SK-N-SH (cell line): Measurements from ENCODE around the gene SENP8. TPM values are rescaled to one million over a fixed set of nuclear protein-coding genes. Genes with fewer than 3 reads are reported as not detected.

Experiments used
- CTCF ChIA-PET: fragments of 300-600, 350-600 bp; formaldehyde crosslinking; extraction: SDS; loops from one replicate; lab custom pipeline; 2021; lab: Yijun Ruan, JAX
- POLR2A ChIA-PET: fragments of 350-600 bp; sonication (Branson Sonifier 250); formaldehyde crosslinking; extraction: SDS; loops from one replicate; lab custom pipeline; 2020; ENCODE audit warnings: antibody characterized with exemption, inconsistent platforms; lab: Yijun Ruan, JAX
- DNase-seq: peaks from one replicate; pipeline ENCODE4 v3.0.0; 2012
- H2AFZ ChIP-seq: fragments of 200-600 bp; sonication (generic); 2 replicates; pipeline ENCODE4 v1.8.1; 2016; ENCODE audit warnings: antibody characterized with exemption, mild to moderate bottlenecking, low read depth
- H3F3A ChIP-seq: fragments of 200-600 bp; sonication (generic); replicated peaks from 2 replicates; pipeline ENCODE3; 2016; ENCODE audit warnings: antibody characterized with exemption, mild to moderate bottlenecking; ENCODE audit not compliant: insufficient read depth
- H3K27ac ChIP-seq, 2 experiments: fragments of 200-500 bp in 1 of 2; fragments of 200-600 bp in 1 of 2; sonication (Bioruptor generic) in 1 of 2; sonication (generic), shearing (Covaris generic) in 1 of 2; 2 replicates each; pipeline versions ENCODE4 v1.5.1 to v1.6.1; 2014 to 2016; ENCODE audit warnings: low read depth in 2 of 2, inconsistent platforms in 1 of 2, low read length in 1 of 2, mild to moderate bottlenecking in 1 of 2, mixed read lengths in 1 of 2
- H3K27me3 ChIP-seq: fragments of 200-600 bp; sonication (generic), shearing (Covaris generic); 2 replicates; pipeline ENCODE4 v1.6.1; 2016; ENCODE audit warnings: mixed run types; ENCODE audit not compliant: insufficient read depth
- H3K36me3 ChIP-seq, 2 experiments: fragments of 200-500 bp in 1 of 2; fragments of 200-600 bp in 1 of 2; sonication (Bioruptor generic) in 1 of 2; sonication (generic) in 1 of 2; replicated peaks in 1 of 2; 2 replicates each; pipeline versions ENCODE3 to v1.5.1; 2014 to 2016; ENCODE audit warnings: low read length in 1 of 2, mild to moderate bottlenecking in 1 of 2; ENCODE audit not compliant: insufficient read depth in 2 of 2, control insufficient read depth in 1 of 2
- H3K4me1 ChIP-seq, 2 experiments: fragments of 200-500 bp in 1 of 2; fragments of 200-600 bp in 1 of 2; sonication (Bioruptor generic) in 1 of 2; sonication (generic), shearing (Covaris generic) in 1 of 2; 2 replicates each; pipeline versions ENCODE4 v1.5.1 to v1.6.1; 2014 to 2016; ENCODE audit warnings: low read depth in 1 of 2, low read length in 1 of 2, mixed run types in 1 of 2; ENCODE audit not compliant: insufficient read depth in 2 of 2, control insufficient read depth in 1 of 2
- H3K4me2 ChIP-seq: fragments of 200-600 bp; sonication (generic), shearing (Covaris generic); 2 replicates; pipeline ENCODE4 v1.6.1; 2017; ENCODE audit warnings: mixed run types
- H3K4me3 ChIP-seq, 2 experiments: fragments of 200-500 bp in 1 of 2; fragments of 200-600 bp in 1 of 2; sonication (Bioruptor generic) in 1 of 2; sonication (generic), shearing (Covaris generic) in 1 of 2; 2 replicates each; pipeline versions ENCODE4 v1.5.1 to v1.8.1; 2014 to 2016; ENCODE audit warnings: low read depth in 2 of 2, inconsistent platforms in 1 of 2, low read length in 1 of 2, mild to moderate bottlenecking in 1 of 2, mixed read lengths in 1 of 2, moderate library complexity in 1 of 2
- H3K79me2 ChIP-seq: fragments of 200-600 bp; sonication (generic); 2 replicates; pipeline ENCODE4 v1.8.1; 2017; ENCODE audit warnings: mild to moderate bottlenecking; ENCODE audit not compliant: insufficient read depth
- H3K9ac ChIP-seq: fragments of 200-600 bp; sonication (generic); 2 replicates; pipeline ENCODE4 v1.6.1; 2017; ENCODE audit warnings: mixed run types
- H3K9me2 ChIP-seq: fragments of 200-600 bp; sonication (generic); 2 replicates; pipeline ENCODE4 v1.6.1; 2017; ENCODE audit warnings: mixed run types
- H3K9me3 ChIP-seq: fragments of 200-600 bp; sonication (generic); 2 replicates; pipeline ENCODE4 v1.6.1; 2017; ENCODE audit warnings: mixed run types, mild to moderate bottlenecking, moderate library complexity
- H4K20me1 ChIP-seq: fragments of 200-600 bp; sonication (generic); 2 replicates; pipeline ENCODE4 v1.6.1; 2017; ENCODE audit warnings: mild to moderate bottlenecking, mixed run types; ENCODE audit not compliant: insufficient read depth
- FOSL2 ChIP-seq: IDR thresholded peaks from 2 replicates; pipeline ENCODE4 v1.4.0; 2012; ENCODE audit warnings: low read depth, mild to moderate bottlenecking, moderate library complexity, borderline replicate concordance
- GABPA ChIP-seq: IDR thresholded peaks from 2 replicates; pipeline ENCODE4 v1.4.0; 2012; ENCODE audit warnings: low read depth, mild to moderate bottlenecking
- JUND ChIP-seq: IDR thresholded peaks from 2 replicates; pipeline ENCODE4 v1.4.0; 2012
- MEF2A ChIP-seq: IDR thresholded peaks from 2 replicates; pipeline ENCODE4 v1.4.0; 2012; ENCODE audit warnings: low read depth, borderline replicate concordance
- RCOR1 ChIP-seq: fragments of 150-350 bp; IDR thresholded peaks from 2 replicates; pipeline ENCODE4 v1.6.1; 2017; ENCODE audit warnings: antibody characterized with exemption, low read length
- RXRA ChIP-seq: IDR thresholded peaks from 2 replicates; pipeline ENCODE4 v1.4.0; 2012; ENCODE audit warnings: low read depth, mild to moderate bottlenecking, borderline replicate concordance
- WGBS: methylation state at CpG from one replicate; pipeline ENCODE4 v1.1.6; 2017; ENCODE audit warnings: low lambda C conversion rate; 5-methylcytosine and 5-hydroxymethylcytosine counted together
- polyA plus RNA-seq, 3 experiments: library from polyadenylated mRNA; depleted of rRNA; stranded (reverse); fragments of >200 nt; gene quantifications; 2 replicates each; pipeline ENCODE4 v1.2.3, GENCODE V29; 2012
- TF ChIP-seq, protein P1 (sequence below): fragments of 150-350 bp; IDR thresholded peaks from 2 replicates; pipeline ENCODE4 v1.6.1; 2017; ENCODE audit warnings: antibody characterized with exemption, low read length, low read depth, borderline replicate concordance
- TF ChIP-seq, protein P2 (sequence below): IDR thresholded peaks from 2 replicates; pipeline ENCODE4 v1.4.0; 2012; ENCODE audit warnings: low read depth, borderline replicate concordance
- TF ChIP-seq, protein P3 (sequence below): IDR thresholded peaks from 2 replicates; pipeline ENCODE4 v1.4.0; 2012; ENCODE audit warnings: low read depth
- TF ChIP-seq, protein P4 (sequence below): IDR thresholded peaks from 2 replicates; pipeline ENCODE4 v1.4.0; 2012; ENCODE audit warnings: low read depth, borderline replicate concordance
- TF ChIP-seq, protein P5 (sequence below): fragments of 150-350 bp; IDR thresholded peaks from 2 replicates; pipeline ENCODE4 v1.6.1; 2016; ENCODE audit warnings: mild to moderate bottlenecking, low read depth, low read length
- TF ChIP-seq, protein P6 (sequence below): fragments of 200-600 bp; sonication (generic); IDR thresholded peaks from 2 replicates; pipeline ENCODE4 v1.6.1; 2017; ENCODE audit warnings: antibody characterized with exemption, mild to moderate bottlenecking, moderate library complexity

Gene SENP8
- polyA plus RNA-seq, 1 of the 3 experiments (the other 2 are of a cell fraction): 1.4 TPM

DNA sequence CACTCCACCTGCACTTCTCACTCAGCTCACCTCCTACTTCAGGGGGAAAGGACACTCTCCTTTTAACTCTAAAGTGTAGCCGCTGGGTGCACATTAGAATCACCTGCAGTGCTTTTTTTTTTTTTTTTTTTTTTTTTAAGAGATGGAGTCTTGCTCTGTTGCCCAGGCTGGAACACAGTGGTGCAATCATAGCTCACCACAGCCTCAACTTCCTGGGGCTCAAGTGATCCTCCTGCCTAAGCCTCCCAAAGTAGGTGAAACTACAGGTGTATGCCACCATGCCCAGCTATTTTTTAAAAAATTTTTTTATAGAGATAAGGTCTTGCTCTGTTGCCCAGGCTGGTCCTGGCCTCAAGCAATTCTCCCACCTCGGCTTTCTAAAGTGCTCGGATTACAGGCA is 58.5 kb downstream of the SENP8 start:
- Histone ChIP-seq H3K4me3 (no peak overlapping the region), H3K4me2 (no peak overlapping the region), H2AFZ (no peak overlapping the region), H3K4me1 (peaks cover 0 to 5% of the 10 kb centered on the region in 2 experiments; a peak in 1 of 4 replicates), H3K27ac (no peak overlapping the region), H3K9me2 (no peaks in the 10 kb centered on the region), H3K9me3 (no peaks in the 10 kb centered on the region), H3K27me3 (no peaks in the 10 kb centered on the region), H3F3A (no peaks in the 10 kb centered on the region), H3K36me3 (no peaks in the 10 kb centered on the region), H3K79me2 (no peaks in the 10 kb centered on the region), H4K20me1 (no peaks in the 10 kb centered on the region), H3K9ac (no peak overlapping the region)
- WGBS: 72% methylated on average over 3 of the region's 3 CpGs
- DNase-seq: no peak
- TF ChIP-seq, protein P1, sequence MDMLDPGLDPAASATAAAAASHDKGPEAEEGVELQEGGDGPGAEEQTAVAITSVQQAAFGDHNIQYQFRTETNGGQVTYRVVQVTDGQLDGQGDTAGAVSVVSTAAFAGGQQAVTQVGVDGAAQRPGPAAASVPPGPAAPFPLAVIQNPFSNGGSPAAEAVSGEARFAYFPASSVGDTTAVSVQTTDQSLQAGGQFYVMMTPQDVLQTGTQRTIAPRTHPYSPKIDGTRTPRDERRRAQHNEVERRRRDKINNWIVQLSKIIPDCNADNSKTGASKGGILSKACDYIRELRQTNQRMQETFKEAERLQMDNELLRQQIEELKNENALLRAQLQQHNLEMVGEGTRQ: no peak
- TF ChIP-seq, protein P2, sequence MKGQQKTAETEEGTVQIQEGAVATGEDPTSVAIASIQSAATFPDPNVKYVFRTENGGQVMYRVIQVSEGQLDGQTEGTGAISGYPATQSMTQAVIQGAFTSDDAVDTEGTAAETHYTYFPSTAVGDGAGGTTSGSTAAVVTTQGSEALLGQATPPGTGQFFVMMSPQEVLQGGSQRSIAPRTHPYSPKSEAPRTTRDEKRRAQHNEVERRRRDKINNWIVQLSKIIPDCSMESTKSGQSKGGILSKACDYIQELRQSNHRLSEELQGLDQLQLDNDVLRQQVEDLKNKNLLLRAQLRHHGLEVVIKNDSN: no peak
- TF ChIP-seq, protein P3, sequence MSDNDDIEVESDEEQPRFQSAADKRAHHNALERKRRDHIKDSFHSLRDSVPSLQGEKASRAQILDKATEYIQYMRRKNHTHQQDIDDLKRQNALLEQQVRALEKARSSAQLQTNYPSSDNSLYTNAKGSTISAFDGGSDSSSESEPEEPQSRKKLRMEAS: no peak
- TF ChIP-seq, protein P4, sequence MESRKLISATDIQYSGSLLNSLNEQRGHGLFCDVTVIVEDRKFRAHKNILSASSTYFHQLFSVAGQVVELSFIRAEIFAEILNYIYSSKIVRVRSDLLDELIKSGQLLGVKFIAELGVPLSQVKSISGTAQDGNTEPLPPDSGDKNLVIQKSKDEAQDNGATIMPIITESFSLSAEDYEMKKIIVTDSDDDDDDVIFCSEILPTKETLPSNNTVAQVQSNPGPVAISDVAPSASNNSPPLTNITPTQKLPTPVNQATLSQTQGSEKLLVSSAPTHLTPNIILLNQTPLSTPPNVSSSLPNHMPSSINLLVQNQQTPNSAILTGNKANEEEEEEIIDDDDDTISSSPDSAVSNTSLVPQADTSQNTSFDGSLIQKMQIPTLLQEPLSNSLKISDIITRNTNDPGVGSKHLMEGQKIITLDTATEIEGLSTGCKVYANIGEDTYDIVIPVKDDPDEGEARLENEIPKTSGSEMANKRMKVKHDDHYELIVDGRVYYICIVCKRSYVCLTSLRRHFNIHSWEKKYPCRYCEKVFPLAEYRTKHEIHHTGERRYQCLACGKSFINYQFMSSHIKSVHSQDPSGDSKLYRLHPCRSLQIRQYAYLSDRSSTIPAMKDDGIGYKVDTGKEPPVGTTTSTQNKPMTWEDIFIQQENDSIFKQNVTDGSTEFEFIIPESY: no peak
- POLR2A ChIA-PET: no interaction called here
- CTCF ChIA-PET: interaction anchor here (0.7 to 1.6 kb wide), 3 partner anchors 20 to 27 kb away, joined by 3 to 8 read pairs (median 4); no protein-coding TSS in a partner anchor

DNA sequence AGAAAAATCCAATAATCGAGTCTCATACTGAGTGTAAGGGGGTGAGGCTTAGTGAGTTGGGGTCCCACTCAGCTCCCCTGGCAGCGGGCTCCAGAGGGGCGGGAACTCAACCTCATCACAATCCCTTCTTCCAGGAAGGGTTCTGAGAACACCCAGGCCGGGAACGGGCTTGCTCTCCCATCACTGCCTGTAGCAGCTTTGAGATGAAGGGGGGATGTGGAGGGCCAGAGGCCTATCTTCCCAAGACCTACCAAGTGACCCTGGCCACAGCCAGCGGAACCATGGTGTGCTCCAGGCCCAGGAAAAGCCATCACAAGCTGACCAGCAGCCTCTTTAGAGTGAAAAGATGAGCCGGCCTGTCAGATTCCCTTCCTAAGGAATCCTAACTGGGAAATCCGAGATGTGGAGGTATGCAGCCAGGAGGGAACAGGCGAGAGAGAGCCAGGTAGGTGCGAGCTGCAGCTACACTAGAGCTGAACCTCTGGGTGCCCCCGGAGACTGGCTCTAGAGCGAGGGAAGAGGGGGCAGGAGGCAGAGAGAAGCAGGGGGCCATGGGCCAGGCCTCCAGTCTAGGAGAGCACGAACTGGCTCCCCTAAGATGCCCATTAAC is 60.9 kb downstream of the SENP8 start:
- ChIA-PET POLR2A (no interaction called here), CTCF (interaction anchor here (1.0 to 1.1 kb wide), 3 partner anchors 21 to 381 kb away, joined by 3 to 4 read pairs (median 3); no protein-coding TSS in a partner anchor)
- Histone ChIP-seq H4K20me1 (no peaks in the 10 kb centered on the region), H3K36me3 (no peaks in the 10 kb centered on the region), H3K9me3 (no peaks in the 10 kb centered on the region), H3K27ac (no peak overlapping the region), H3K27me3 (no peaks in the 10 kb centered on the region), H2AFZ (no peak overlapping the region), H3K4me3 (no peak overlapping the region), H3K9me2 (no peaks in the 10 kb centered on the region), H3K4me2 (no peak overlapping the region), H3K9ac (no peak overlapping the region), H3K79me2 (no peaks in the 10 kb centered on the region), H3K4me1 (peaks cover 0 to 9% of the 10 kb centered on the region in 2 experiments; a peak in 1 of 4 replicates), H3F3A (no peaks in the 10 kb centered on the region)
- no peak for DNase-seq
- WGBS: 77% methylated on average over 13 of the region's 13 CpGs
- TF ChIP-seq RXRA (no peak), MEF2A (no peak), FOSL2 (no peak), JUND (no peak), RCOR1 (no peak), GABPA (no peak)
- TF ChIP-seq, protein P2: no peak
- TF ChIP-seq, protein P3: no peak
- TF ChIP-seq, protein P1: no peak
- TF ChIP-seq, protein P5, sequence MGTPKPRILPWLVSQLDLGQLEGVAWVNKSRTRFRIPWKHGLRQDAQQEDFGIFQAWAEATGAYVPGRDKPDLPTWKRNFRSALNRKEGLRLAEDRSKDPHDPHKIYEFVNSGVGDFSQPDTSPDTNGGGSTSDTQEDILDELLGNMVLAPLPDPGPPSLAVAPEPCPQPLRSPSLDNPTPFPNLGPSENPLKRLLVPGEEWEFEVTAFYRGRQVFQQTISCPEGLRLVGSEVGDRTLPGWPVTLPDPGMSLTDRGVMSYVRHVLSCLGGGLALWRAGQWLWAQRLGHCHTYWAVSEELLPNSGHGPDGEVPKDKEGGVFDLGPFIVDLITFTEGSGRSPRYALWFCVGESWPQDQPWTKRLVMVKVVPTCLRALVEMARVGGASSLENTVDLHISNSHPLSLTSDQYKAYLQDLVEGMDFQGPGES: no peak
- TF ChIP-seq, protein P6, sequence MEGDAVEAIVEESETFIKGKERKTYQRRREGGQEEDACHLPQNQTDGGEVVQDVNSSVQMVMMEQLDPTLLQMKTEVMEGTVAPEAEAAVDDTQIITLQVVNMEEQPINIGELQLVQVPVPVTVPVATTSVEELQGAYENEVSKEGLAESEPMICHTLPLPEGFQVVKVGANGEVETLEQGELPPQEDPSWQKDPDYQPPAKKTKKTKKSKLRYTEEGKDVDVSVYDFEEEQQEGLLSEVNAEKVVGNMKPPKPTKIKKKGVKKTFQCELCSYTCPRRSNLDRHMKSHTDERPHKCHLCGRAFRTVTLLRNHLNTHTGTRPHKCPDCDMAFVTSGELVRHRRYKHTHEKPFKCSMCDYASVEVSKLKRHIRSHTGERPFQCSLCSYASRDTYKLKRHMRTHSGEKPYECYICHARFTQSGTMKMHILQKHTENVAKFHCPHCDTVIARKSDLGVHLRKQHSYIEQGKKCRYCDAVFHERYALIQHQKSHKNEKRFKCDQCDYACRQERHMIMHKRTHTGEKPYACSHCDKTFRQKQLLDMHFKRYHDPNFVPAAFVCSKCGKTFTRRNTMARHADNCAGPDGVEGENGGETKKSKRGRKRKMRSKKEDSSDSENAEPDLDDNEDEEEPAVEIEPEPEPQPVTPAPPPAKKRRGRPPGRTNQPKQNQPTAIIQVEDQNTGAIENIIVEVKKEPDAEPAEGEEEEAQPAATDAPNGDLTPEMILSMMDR: no peak
